Nephron progenitor cell (in vitro differentiated cells): Measurements from ENCODE around the gene MRPL33.
"Not testable (repeated sequence)": the region's sequence is repeated elsewhere in the genome, so short reads cannot be mapped to it uniquely, and the experiment has no call there.

Experiments
- DNase-seq: peaks from one replicate; pipeline ENCODE4 v3.0.0; 2021
- H3K27ac Mint-ChIP-seq: 2 replicates; pipeline ENCODE4 v1.8.0; 2021; ENCODE audit warnings: mild to moderate bottlenecking, moderate library complexity, mixed read lengths
- H3K27me3 Mint-ChIP-seq: 2 replicates; pipeline ENCODE4 v1.8.0; 2021; ENCODE audit warnings: mild to moderate bottlenecking, low read depth, mixed read lengths; ENCODE audit not compliant: poor library complexity
- H3K36me3 Mint-ChIP-seq: 2 replicates; pipeline ENCODE4 v1.8.0; 2021; ENCODE audit warnings: low read depth, mixed read lengths
- H3K4me1 Mint-ChIP-seq: 2 replicates; pipeline ENCODE4 v1.8.0; 2021; ENCODE audit warnings: mixed read lengths
- H3K4me3 Mint-ChIP-seq: 2 replicates; pipeline ENCODE4 v1.8.0; 2021; ENCODE audit warnings: mild to moderate bottlenecking, moderate library complexity, mixed read lengths
- H3K9me3 Mint-ChIP-seq: 2 replicates; pipeline ENCODE4 v1.8.0; 2021; ENCODE audit warnings: mild to moderate bottlenecking, moderate library complexity, mixed read lengths
- CTCF ChIP-seq: fragments of 200-600 bp; sonication (generic); IDR thresholded peaks from 2 replicates; pipeline ENCODE4 v1.5.0; 2021; ENCODE audit warnings: antibody characterized with exemption

The MRPL33 gene

GRCh38 chr2:27737676-27738348 is 33.7 kb upstream of the MRPL33 start:
- no peak overlapping the region for H3K27ac Mint-ChIP-seq
- H3K9me3 Mint-ChIP-seq: peaks cover 29% of the 10 kb centered on the region
- H3K4me1 Mint-ChIP-seq: peaks cover 26% of the 10 kb centered on the region
- no peak for DNase-seq
- peaks cover 19% of the 10 kb centered on the region for H3K27me3 Mint-ChIP-seq
- TF ChIP-seq CTCF: no peak
- peaks cover 5% of the 10 kb centered on the region for H3K36me3 Mint-ChIP-seq
- H3K4me3 Mint-ChIP-seq: no peak overlapping the region

- Mint-ChIP-seq H3K27ac (no peak overlapping the region), H3K4me1 (peaks cover 26% of the 10 kb centered on the region), H3K9me3 (peaks cover 30% of the 10 kb centered on the region), H3K27me3 (peaks cover 19% of the 10 kb centered on the region), H3K36me3 (peaks cover 5% of the 10 kb centered on the region), H3K4me3 (no peak overlapping the region)
- TF ChIP-seq CTCF: no peak
- DNase-seq: no peak
Measured at GRCh38 chr2:27738349-27739057, 33.0 kb upstream of the MRPL33 start.

GRCh38 chr2:27739058-27739373 is 32.5 kb upstream of the MRPL33 start:
- Mint-ChIP-seq H3K36me3 (peaks cover 5% of the 10 kb centered on the region), H3K27me3 (peaks cover 19% of the 10 kb centered on the region), H3K4me3 (no peak overlapping the region), H3K27ac (no peak overlapping the region), H3K4me1 (peaks cover 26% of the 10 kb centered on the region), H3K9me3 (peaks cover 30% of the 10 kb centered on the region)
- DNase-seq: no peak
- TF ChIP-seq CTCF: no peak

GRCh38 chr2:27741673-27742072 is 29.8 kb upstream of the MRPL33 start:
- peaks cover 6% of the 10 kb centered on the region for H3K27me3 Mint-ChIP-seq
- H3K4me3 Mint-ChIP-seq: no peak overlapping the region
- H3K9me3 Mint-ChIP-seq: peaks cover 34% of the 10 kb centered on the region
- peaks cover 5% of the 10 kb centered on the region for H3K36me3 Mint-ChIP-seq
- DNase-seq: no peak
- H3K4me1 Mint-ChIP-seq: peaks cover 16% of the 10 kb centered on the region
- no peak overlapping the region for H3K27ac Mint-ChIP-seq
- TF ChIP-seq CTCF: no peak

- H3K27ac Mint-ChIP-seq: peak overlapping the region; percentile 55
Measured at GRCh38 chr2:27742571-27742970, 28.9 kb upstream of the MRPL33 start.

DNA sequence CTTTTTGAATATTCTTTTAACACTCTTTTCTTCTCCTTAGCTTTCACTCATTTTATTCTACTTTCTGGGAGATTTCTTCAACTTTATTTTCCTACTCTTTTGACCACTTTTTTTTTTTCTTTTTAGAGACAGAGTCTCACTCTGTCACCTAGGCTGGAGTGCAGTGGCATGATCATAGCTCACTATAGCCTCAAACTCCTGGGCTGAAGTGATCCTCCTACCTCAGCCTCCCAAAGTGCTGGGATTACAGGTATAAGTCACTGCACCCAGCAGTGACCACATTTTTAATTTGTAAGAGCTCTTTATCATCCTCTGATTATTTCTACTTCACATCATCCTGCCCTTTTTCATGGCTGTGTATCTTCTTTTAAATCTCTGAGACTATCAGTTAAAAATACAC is 26.0 kb upstream of the MRPL33 start:
- Mint-ChIP-seq H3K27me3 (peaks cover 10% of the 10 kb centered on the region), H3K9me3 (peaks cover 45% of the 10 kb centered on the region)
- H3K36me3 Mint-ChIP-seq, DNase-seq, H3K4me1 Mint-ChIP-seq, H3K4me3 Mint-ChIP-seq, H3K27ac Mint-ChIP-seq: not testable (repeated sequence)

More at GRCh38 chr2:27742571-27742970, 28.9 kb upstream of the MRPL33 start:
- Mint-ChIP-seq H3K27me3 (peaks cover 5% of the 10 kb centered on the region), H3K4me1 (peaks cover 10% of the 10 kb centered on the region), H3K9me3 (peaks cover 34% of the 10 kb centered on the region), H3K4me3 (no peak overlapping the region), H3K36me3 (peaks cover 5% of the 10 kb centered on the region)
- DNase-seq: no peak
- TF ChIP-seq CTCF: no peak
